Renal pelvis (tissue), 4 donors: ENCODE data around the gene ATRIP. TPM values are rescaled to one million over a fixed set of nuclear protein-coding genes. Genes with fewer than 3 reads are reported as not detected.
A peak's percentile ranks its signal among the peaks of the same experiment; 100 is the strongest.
"Not testable (repeated sequence)": the region's sequence is repeated elsewhere in the genome, so short reads cannot be mapped to it uniquely, and the experiment has no call there.

Experiments
- DNase-seq: peaks from one replicate; pipeline ENCODE4 v3.0.0-alpha.2; 2013
- polyA plus RNA-seq, 3 donors: library from polyadenylated mRNA; unstranded; fragments of 120-200 nt; gene quantifications; one replicate each; pipeline ENCODE4 v1.2.1, GENCODE V29; 2013; ENCODE audit not compliant: insufficient read length in 3 of 3

ATRIP gene
- polyA plus RNA-seq, 3 donors: 12.3 to 14.3 (median 13.2) TPM

- no peak for DNase-seq
These were observed 11.3 kb upstream of the ATRIP start for GRCh38 chr3:48435223-48435595.

GRCh38 chr3:48435774-48436476, 10.6 kb upstream of the ATRIP start:
- DNase-seq: peak; percentile 86

- DNase-seq: no peak
These were observed 10.1 kb upstream of the ATRIP start for GRCh38 chr3:48436477-48436787.

- DNase-seq: no peak
These were observed 9.7 kb upstream of the ATRIP start for GRCh38 chr3:48436855-48437254.

GRCh38 chr3:48437812-48438211, 8.7 kb upstream of the ATRIP start:
- DNase-seq: no peak

GRCh38 chr3:48439820-48440589, 6.5 kb upstream of the ATRIP start, which contains the start of the genes CCDC51 and TMA7:
Gene CCDC51 (minus strand): TSS chr3:48440119. CDS start chr3:48435128, 4,991 bp downstream.
Gene TMA7 (plus strand): TSS chr3:48440257. CDS start chr3:48440297, 40 bp downstream.
- peak; percentile 98 for DNase-seq

GRCh38 chr3:48440590-48440958, 6.0 kb upstream of the ATRIP start:
- DNase-seq: no peak

GRCh38 chr3:48441940-48442339, 4.6 kb upstream of the ATRIP start:
- DNase-seq: no peak

GRCh38 chr3:48445277-48445882, 1.2 kb upstream of the ATRIP start:
- no peak for DNase-seq

- no peak for DNase-seq
These were observed 503 bp upstream of the ATRIP start for GRCh38 chr3:48446043-48446424.

GRCh38 chr3:48451270-48451669, 4.7 kb downstream of the ATRIP start:
- DNase-seq: no peak

- no peak for DNase-seq
These were observed 9.9 kb downstream of the ATRIP start for GRCh38 chr3:48456456-48456855.

- DNase-seq: no peak
These were observed 12.8 kb downstream of the ATRIP start for GRCh38 chr3:48459331-48459730.

- DNase-seq: no peak
These were observed 13.4 kb downstream of the ATRIP start for GRCh38 chr3:48459773-48460516.

GRCh38 chr3:48460517-48460902, 14.0 kb downstream of the ATRIP start:
- DNase-seq: no peak

GRCh38 chr3:48461767-48462166, 15.2 kb downstream of the ATRIP start:
- not testable (repeated sequence) for DNase-seq

- no peak for DNase-seq
These were observed 17.2 kb downstream of the ATRIP start for GRCh38 chr3:48463703-48464102.

- DNase-seq: no peak
These were observed 18.2 kb downstream of the ATRIP start for GRCh38 chr3:48464713-48465221.

GRCh38 chr3:48465237-48465530, 18.6 kb downstream of the ATRIP start:
- no peak for DNase-seq

GRCh38 chr3:48465531-48466378, 19.2 kb downstream of the ATRIP start:
- peak; percentile 99 for DNase-seq

- no peak for DNase-seq
These were observed 20.0 kb downstream of the ATRIP start for GRCh38 chr3:48466386-48467109.
